HG03342 (cell line): ENCODE data around the gene DSCAML1.
"Not testable (repeated sequence)": the region's sequence is repeated elsewhere in the genome, so short reads cannot be mapped to it uniquely, and the experiment has no call there.

Source experiments
- ATAC-seq: cut with Tn5 transposase; IDR thresholded peaks from one replicate; pipeline ENCODE4 v1.9.1; 2021; ENCODE audit warnings: mild to moderate bottlenecking, moderate library complexity; ENCODE audit not compliant: unreplicated experiment

The DSCAML1 gene

DNA sequence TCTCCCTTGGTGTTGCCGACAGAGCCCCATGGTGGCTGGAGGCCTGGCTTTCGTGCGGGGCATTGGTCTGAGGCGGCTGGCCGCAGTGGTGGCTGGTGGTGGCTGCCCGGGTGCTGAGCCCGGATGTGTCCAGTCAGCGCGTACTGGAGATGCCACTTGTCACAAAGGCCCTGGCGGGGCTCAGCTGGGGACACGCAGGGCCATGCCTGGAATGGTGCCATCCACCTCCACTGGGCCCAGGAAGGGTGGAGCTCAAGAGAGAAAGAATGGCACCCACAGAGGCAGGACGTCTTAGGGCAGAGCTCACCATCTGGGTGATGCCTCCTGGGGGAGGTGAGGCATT, 376.9 kb downstream of the DSCAML1 start:
- no peak for ATAC-seq

DNA sequence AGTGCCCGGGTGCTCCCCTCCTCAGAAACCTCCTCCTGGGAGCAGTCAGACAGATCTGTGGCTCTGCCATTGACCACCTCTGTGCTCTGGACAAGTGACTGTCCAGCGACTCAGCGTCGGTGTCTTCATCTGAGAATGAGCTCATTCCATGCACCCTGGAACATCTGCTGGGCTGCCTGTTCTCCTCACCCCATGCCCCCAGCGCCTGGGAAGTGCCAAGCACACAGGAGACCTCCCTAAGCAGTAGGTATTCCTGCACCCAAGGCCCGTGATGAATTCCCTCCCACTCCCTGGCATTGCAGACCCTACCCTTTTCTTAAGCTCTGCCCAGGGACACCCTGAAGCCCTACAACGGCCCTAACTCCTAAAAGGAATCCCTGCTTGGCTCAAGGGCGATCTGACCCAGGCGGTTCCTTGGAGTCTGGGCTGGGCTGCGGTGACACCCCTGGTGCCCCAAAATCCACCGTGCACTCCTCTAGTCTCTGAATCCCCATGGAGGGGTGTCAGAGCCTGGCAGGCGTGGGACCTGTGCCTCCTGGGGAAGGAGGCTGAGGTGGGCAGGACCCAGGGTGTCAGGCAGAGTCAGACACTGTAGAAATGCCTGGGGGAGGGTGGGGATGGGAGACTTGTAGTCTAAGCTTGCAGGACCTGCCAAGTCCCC, 377.4 kb downstream of the DSCAML1 start:
- no peak for ATAC-seq

DNA sequence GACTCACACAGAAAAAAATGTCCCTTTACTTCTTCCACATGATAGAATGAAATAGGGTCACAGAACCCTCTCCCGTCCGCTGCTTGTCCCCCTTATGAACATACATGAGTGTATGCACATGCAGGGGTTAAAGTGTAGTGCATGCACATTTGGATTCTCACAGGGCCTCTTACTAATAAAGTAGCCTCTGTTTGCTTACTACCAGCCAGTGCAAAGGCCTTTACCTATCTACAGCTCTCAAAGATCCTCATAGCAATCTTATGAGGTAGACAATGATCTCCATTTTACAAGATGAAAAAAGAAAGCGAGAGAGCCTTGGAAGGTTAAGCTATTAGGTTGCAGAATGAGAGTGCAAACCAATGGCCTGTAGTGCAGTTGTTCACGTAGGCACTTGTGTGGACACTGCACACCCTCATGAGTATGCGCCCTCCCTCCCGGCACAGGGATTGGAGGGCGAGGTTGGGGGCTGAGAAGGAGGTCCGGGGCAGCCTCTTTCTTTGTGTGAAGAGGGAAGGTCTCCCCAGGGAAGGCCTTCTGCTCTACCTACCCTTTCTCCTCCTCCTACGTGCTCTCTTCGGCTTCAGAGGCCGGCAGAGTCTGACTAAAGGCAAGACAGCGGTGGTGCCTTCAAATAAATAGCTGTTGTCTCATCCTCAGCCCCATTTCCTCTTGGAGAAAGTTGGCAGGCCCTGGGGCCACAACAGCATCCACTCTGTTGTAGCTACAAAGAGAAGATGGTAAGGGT, 378.1 kb downstream of the DSCAML1 start:
- no peak for ATAC-seq

DNA sequence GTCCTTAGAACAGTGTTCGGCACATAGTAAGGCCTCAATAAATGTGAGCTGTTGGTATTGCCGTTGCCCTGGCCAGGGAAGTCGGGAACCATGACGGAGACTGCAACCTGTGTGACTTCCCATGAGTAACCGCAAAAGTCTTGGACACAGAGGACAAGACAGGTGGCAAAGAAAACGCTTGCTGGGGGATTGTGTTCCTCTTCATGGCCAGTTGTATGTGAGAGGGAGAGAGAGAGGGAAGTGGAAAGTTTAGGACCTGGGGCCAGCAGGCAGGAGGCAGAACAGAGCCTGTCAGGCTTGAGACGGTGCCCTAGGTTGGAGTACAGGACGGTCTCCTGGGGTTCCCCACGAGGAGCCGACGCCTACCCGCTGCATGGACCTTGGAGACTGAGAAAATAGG, 379.2 kb downstream of the DSCAML1 start:
- no peak for ATAC-seq

DNA sequence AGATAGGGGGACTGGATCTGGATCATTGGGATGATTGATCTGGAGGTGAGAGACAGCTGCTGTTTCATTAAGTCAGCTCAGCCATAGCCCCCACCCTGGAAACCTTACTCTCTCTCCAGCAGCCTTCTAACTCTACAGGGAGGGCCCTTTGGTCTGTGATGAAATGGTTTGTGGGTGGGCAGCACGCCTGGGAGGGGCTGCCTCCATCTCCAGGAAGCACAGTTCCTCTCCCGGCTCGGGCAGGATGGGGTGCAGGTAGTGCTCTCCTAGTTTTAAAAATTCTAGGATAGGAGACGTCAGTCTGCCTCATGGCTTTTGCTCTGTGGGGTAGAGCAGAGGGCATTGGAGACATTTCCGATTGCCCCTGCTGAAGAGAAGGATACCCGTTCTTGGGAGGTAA, 379.7 kb downstream of the DSCAML1 start:
- no peak for ATAC-seq

DNA sequence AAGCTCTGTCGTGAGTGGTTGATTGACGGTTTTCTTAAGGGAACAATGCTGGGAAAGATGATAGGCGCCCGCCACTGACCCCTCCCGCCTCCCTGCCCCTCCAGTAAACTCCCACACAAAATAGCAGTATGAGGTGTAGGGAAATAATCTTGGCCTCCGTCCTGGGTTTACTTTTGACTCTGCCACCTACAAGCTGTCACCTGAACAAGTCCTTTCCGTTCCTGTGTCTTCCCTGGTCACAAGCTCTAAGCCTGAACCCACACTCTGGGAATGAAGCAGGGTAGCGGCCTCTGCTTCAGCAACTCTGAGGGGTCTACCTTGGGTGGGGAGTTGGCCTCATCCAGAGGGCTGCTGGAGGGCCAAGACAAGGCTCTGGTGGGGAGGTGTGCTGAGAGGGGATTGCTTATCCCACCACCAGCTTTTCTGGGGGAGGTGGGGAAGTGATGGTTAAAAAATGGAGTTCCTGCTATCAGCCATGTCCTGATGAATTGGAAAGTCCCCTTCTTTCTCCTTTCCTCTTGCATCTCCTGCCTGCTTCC, 381.6 kb downstream of the DSCAML1 start:
- no peak for ATAC-seq

DNA sequence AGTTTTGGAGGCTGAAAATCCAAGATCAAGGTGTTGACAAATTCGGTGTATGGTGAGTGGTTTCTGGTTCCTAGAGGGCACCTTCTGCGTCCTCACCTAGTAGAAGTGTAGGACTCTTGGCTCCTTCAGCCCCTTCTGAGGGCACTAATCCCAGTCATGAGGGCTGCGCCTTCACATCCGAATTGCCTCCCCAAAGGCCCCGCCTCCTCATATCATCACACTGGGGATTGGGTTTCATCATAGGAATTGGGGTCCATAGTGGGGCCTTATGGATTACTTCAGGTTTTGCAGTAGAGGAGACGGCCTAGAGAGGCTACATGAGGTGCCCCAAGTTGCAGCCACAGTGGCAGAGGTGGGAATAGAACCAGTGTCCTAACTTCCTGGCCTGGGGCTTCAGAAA, 382.3 kb downstream of the DSCAML1 start:
- no peak for ATAC-seq

DNA sequence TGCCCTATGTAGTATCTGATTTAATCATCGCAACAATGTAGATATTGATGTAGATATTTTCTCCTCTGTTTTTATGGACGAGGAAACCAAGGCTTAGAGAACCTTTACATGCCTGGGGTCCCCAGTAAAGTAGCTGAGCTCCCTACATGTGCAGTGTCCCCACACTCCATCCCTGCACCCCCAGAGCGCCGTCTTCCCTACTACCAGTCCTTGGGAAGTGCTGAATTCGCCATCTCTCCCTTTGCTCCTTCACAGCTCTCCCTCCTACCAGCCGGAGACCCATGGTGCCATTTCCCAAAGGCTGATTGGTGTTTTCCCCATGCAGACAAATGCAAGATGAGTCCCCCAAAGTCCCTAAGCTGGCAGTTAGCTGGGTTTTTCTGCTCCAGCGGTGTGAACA, 383.4 kb downstream of the DSCAML1 start:
- ATAC-seq: no peak

DNA sequence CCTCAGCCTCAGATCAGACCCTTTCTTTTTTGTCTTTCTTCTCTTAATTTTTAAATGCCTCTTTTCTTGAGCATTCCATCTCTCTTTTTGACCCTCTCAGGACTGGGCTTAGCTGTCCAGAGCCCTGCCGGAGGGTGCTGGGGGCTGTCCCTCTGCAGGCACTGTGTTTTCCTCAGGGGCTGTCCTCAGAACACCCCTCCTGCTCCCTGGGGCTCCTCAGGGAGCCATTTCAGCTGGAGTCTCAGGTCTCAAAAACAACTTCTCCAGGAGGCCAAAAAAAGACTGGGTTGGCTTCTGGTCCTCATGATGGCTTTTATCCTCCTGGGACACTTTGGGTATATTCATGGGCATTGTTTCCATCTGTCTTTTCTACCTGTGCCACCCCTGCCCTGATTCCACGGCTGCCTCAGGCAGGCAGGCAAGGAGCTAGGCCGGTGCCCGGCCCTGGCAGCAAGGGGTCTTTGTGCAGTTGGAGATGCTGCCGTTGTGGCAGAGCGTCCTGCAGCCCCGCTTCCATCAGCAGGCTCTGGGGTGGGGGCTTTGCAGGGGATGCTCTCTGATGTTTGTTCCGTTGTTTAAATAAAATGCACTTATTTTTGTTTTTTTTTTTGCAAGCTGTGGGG, 384.3 kb downstream of the DSCAML1 start:
- no peak for ATAC-seq

DNA sequence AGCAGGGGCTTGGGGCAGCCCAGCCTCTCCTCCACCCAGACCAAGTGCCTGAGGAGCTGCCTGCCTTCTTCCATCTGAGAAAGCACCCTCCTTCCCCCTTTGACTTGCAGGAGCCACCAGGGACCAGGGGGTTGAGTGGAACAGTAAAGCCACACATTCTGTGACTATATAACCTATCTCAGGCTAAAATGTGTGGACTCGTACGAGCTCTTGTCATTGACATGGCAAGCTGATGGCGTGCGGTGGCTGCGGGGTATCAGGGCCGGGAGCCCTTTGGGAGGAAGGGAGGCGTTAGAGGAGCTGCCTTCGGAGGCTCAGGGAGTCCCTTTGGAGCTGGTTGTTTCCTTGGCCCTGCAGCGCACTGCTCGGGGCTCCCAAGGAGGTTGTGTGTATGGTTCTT, 384.8 kb downstream of the DSCAML1 start:
- ATAC-seq: no peak

DNA sequence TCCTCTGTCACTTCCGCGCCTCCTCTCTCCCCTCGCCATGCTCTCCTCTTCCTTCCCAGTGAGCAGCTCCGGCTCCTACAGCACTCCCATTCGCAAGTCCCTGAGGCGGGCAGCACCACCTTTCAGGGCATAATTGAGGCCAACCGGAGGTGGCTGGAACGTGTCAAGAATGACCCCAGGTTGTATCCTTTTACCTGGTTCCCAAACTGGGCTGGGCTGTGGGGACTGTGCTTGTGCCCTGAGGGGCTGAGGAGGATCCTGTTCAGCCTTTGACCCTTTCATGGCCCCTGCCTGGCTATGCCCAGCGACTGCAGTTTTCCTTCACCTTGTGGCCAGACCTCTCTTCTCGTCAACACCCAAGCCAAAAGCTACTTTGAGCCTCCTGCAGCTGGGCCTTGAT, 385.3 kb downstream of the DSCAML1 start:
- ATAC-seq: no peak

DNA sequence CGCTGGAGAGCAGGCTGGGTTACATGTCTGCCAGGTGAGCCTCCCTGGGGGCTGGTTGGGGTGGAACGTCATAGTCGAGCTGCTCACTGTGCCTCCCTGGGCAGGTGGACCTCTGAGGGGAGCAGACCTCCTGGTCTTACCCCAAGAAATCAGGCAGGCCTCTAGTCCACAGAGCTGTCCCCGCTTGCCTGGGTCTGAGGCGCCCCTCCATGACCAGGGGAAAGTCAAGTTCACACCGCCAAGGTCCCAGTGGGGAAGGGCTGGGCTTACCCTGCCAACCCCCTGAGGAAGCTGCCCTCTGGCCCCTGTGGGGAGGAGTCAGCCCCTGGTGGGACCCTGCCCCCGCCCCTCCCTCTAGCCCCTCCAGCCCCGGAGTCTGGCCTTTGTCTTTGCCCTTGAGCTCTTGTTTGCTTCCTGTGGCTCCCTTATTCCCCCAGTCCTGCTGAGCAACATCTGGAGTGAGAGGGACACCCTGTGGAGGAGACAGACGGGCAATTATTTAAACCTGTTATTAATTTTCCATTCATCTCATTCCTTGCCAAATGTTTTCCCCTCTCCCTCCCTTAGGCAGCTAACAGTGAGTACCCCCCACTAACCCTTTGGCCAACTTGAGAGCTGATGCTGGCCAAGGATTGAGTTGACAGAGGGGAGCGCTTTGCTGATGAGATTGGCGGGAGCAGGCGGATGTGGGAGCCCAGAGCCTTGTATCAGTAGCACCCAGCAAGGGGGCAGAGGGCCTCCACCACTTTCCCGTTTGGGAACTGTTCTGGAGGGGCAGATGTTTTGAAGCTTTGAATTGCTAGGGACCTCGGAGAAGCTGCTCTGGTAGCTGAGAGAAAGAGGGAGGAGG, 385.9 kb downstream of the DSCAML1 start:
- ATAC-seq: no peak

DNA sequence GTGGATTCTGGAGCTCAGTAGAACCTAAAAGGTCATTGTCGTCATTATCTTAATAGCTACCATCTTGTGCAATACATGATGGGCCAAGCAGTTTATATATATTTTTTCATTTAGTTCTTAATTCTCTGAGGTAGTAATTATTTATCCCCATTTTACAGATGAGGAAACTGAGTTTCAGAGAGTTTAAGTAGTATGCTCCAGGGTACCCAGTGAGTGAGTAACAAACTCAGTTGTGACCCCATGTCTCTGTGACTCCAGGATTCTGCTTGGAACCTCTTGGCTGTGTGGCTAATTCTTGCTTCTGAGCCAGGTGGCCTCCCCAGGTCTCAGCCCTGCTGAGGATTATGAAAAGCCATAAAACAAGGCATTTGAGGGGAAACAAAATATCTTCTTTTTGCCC, 386.8 kb downstream of the DSCAML1 start:
- no peak for ATAC-seq

DNA sequence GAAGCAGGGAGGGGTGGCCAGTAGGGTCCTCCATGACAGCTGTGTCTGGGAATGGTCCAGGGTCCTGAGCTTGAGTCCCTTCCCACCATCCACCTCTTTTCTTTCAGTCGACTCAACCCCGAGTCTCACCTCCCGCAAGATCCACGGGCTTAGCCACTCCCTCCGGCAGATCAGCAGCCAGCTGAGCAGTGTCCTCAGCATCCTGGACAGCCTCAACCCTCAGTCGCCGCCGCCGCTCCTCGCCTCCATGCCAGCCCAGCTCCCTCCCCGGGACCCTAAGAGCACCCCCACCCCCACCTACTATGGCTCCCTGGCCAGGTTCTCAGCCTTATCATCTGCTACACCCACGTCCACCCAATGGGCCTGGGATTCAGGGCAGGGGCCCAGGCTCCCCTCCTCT, 387.5 kb downstream of the DSCAML1 start:
- ATAC-seq: no peak

DNA sequence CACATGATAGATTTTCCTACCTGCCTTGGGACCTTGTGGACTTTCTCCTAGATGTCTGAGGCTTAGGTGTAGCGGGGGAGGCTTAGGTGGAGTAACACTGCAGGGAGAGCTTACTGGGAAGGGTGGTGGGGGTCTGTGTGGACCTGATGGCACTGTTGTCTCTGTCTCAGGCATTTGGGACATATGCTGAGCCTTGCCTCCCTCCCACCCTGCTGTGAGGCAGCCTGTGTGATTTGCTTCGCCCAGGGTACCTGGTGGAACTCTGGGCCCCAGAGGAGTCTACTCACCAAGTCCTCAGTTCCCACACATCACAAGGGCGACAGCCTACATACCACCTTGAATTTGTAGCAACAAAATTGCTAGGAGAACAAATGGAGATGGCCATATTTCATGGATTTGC, 388.7 kb downstream of the DSCAML1 start:
- no peak for ATAC-seq

DNA sequence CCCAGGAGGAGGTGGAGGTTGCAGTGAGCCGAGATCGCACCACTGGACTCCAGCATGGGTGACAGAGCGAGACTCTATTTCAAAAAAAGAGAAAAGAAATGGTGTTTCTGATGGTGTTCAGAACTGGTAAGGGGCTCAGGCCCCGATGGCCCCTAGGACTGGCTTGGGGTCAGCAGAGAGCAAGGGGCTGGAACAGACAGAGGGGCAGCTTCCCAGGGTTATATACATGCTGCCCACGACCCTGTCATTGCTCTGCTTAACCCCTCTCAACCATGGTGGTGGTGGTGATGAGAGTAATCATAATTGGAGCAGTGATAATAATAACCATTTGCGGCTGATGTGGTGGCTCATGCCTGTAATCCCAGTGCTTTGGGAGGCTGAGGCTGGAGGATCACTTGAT, 390.0 kb downstream of the DSCAML1 start:
- no peak for ATAC-seq

DNA sequence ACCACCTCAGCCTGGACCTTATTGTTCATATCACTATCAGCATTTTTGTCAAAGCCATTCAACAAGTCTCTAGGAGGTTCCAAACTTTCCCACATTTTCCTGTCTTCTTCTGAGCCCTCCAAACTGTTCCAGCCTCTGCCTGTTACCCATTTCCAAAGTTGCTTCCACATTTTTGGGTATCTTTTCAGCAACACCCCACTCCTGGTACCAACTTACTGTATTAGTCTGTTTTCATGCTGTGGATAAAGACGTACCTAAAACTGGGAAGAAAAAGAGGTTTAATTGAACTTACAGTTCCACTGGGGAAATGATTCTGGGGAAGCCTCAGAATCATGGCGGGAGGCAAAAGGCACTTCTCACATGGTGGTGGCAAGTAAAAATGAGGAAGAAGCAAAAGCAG, 391.1 kb downstream of the DSCAML1 start:
- ATAC-seq: not testable (repeated sequence)

DNA sequence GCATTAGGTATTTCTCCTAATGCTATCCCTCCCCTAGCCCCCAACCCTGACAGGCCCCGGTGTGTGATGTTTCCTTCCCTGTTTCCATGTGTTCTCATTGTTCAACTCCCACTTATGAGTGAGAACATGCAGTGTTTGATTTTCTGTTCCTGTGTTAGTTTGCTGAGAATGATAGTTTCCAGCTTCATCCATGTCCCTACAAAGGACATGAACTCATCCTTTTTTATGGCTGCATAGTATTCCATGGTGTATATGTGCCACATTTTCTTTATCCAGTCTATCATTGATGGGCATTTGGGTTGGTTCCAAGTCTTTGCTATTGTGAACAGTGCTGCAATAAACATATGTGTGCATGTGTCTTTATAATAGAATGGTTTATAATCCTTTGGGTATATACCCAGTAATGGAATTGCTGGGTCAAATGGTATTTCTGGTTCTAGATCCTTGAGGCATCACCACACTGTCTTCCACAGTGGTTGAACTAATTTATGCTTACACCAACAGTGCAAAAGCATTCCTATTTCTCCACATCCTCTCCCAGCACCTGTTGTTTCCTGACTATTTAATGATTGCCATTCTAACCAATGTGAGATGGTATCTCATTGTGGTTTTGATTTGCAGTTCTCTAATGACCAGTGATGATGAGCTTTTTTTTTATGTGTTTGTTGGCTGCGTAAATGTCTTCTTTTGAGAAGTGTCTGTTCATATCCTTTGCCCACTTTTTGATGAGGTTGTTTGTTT, 397.7 kb downstream of the DSCAML1 start:
- ATAC-seq: not testable (repeated sequence)

DNA sequence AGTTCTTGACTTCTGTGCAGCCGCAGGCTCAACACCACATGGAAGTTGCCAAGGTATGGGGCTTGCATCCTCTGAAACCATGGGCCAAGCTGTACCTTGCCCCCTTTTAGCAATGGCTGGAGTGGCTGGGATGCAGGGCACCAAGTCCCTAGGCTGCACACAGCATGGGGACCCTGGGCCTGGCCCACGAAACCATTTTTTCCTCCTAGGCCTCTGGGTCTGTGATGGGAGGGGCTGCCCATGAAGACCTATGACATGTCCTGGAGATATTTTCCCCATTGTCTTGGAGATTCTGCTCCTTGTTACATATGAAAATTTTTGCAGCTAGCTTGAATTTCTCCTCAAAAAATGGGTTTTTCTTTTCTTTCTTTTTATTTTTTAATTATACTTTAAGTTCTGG, 398.4 kb downstream of the DSCAML1 start:
- ATAC-seq: not testable (repeated sequence)

DNA sequence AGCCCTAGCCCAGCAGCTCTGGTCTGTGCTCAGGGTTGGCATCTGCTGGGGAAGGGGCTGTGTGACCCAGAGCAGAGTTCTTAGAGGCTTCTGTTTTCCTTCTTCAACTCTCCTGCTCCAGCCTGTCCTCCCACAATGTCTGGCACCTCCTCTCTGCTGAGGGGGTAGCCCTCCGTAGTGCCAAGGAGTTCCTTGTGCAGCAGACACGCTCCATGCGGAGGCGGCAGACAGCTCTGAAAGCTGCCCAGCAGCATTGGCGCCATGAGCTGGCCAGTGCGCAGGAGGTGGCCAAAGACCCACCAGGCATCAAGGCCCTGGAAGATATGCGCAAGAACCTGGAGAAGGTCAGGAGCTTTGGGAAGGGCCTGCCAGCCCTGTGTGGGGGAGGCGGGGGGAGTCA, 400.0 kb downstream of the DSCAML1 start:
- ATAC-seq: no peak

DNA sequence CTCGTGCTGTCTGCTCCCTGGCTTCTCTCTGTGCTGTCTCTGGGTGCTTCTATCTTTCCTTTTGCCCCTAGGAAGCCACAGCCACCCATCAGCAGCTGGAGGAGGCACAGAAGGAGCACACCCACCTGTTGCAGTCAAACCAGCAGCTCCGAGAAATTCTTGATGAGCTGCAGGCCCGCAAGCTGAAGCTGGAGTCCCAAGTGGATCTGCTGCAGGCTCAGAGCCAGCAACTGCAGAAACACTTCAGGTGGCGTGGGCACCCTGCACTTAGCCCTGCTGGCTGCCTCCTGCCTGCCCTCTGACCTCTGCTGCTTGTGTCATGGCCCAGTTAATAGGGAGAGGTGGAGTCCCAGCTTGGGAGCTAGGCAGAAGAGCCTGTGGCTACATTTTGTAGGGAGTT, 401.5 kb downstream of the DSCAML1 start:
- no peak for ATAC-seq
